Measurements from ENCODE around the gene SUSD3.

DNA sequence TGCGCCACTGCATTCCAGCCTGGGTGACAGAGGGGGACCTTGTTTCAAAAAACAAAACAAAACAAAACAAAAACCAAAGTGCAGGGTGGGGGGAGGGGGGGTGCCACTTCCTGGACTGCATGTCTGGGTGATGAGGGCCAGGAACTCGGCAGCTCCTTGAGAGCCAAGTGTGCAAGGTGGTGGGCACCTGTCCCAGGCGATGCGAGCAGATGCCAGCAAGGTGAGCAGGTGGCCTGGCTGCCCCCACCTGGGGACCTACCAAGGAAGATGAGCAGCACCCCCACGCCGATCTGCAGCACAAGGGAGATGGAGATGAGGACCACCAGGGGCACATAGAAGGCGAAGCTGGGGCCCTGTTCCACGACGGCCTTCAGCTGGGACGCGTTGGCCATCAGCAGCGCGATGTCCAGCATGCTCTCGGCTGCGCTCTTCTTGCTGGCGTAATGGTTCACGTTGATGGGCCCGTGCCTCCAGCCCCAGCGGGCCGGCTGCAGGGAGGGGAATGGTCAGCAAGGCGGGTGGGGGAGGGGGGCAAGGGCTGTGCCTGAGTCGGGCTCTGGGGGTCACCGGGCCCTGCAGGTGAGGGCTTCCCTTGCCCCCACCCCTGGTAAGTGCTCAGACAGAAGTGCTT is 67.8 kb downstream of the SUSD3 start:
- TF ChIP-seq CTCF (IDR thresholded peaks at IDR 0.05) = no peak
- TF ChIP-seq POLR2A (IDR thresholded peaks at IDR 0.05) = no peak
